ENCODE results near the gene IL20RA. TPM values are rescaled to one million over a fixed set of nuclear protein-coding genes. Genes with fewer than 3 reads are reported as not detected.

The IL20RA gene
- polyA plus RNA-seq, 3 donors from 2014 or later, result not detected

GRCh38 chr6:137031122-137031521 is 13.6 kb downstream of the IL20RA start:
- no peak overlapping the region for H3K27ac Mint-ChIP-seq
- H3K27me3 Mint-ChIP-seq (ENCODE audit: low read depth in 3 of 3), result peaks cover 35 to 50% (median 44%) of the 10 kb centered on the region in 3 donors
- peaks cover 0 to 10% (median 2%) of the 10 kb centered on the region in 6 donors for H3K9me3 Mint-ChIP-seq
- H3K4me3 Mint-ChIP-seq, result no peak overlapping the region
- DNase-seq, result no peak
- peaks cover 19 to 24% of the 10 kb centered on the region in 2 donors for H3K4me1 Mint-ChIP-seq
- H3K36me3 Mint-ChIP-seq, result peaks cover 0 to 4% (median 0%) of the 10 kb centered on the region in 3 donors

- H3K9me3 Mint-ChIP-seq, result peaks cover 0 to 9% (median 2%) of the 10 kb centered on the region in 6 donors
- H3K4me3 Mint-ChIP-seq, result no peak overlapping the region
- H3K27ac Mint-ChIP-seq, result no peak overlapping the region
- peaks cover 0 to 4% (median 0%) of the 10 kb centered on the region in 3 donors for H3K36me3 Mint-ChIP-seq
- H3K27me3 Mint-ChIP-seq (ENCODE audit: low read depth in 3 of 3), result peaks cover 33 to 50% (median 35%) of the 10 kb centered on the region in 3 donors
- H3K4me1 Mint-ChIP-seq, result peaks cover 14 to 20% of the 10 kb centered on the region in 2 donors
- DNase-seq, result no peak
These were observed 15.9 kb downstream of the IL20RA start for GRCh38 chr6:137028912-137029311.

- Mint-ChIP-seq H3K27ac (no peak overlapping the region), H3K4me3 (no peak overlapping the region), H3K9me3 (peaks cover 0 to 6% (median under 1%) of the 10 kb centered on the region in 6 donors), H3K27me3 (ENCODE audit: low read depth in 3 of 3) (peaks cover 19 to 40% (median 19%) of the 10 kb centered on the region in 3 donors), H3K4me1 (no peaks in the 10 kb centered on the region), H3K36me3 (no peaks in the 10 kb centered on the region)
- no peak for DNase-seq
These were observed 18.7 kb downstream of the IL20RA start for GRCh38 chr6:137025786-137026730.

GRCh38 chr6:137024237-137024990 is 20.4 kb downstream of the IL20RA start:
- Mint-ChIP-seq H3K9me3 (peaks cover 0 to 10% (median 3%) of the 10 kb centered on the region in 6 donors), H3K36me3 (no peaks in the 10 kb centered on the region), H3K27ac (no peak overlapping the region), H3K4me1 (no peaks in the 10 kb centered on the region), H3K4me3 (no peak overlapping the region), H3K27me3 (ENCODE audit: low read depth in 3 of 3) (peaks cover 14 to 43% (median 21%) of the 10 kb centered on the region in 3 donors)
- no peak for DNase-seq

- no peak for DNase-seq
- H3K4me3 Mint-ChIP-seq, result no peak overlapping the region
- H3K36me3 Mint-ChIP-seq, result no peaks in the 10 kb centered on the region
- no peak overlapping the region for H3K27ac Mint-ChIP-seq
- no peaks in the 10 kb centered on the region for H3K4me1 Mint-ChIP-seq
- peaks cover 0 to 10% (median 4%) of the 10 kb centered on the region in 6 donors for H3K9me3 Mint-ChIP-seq
- H3K27me3 Mint-ChIP-seq (ENCODE audit: low read depth in 3 of 3), result peaks cover 16 to 49% (median 16%) of the 10 kb centered on the region in 3 donors
These were observed 24.0 kb downstream of the IL20RA start for GRCh38 chr6:137020776-137021175.

- Mint-ChIP-seq H3K4me3 (no peak overlapping the region), H3K27ac (no peak overlapping the region), H3K9me3 (peaks cover 0 to 10% (median 4%) of the 10 kb centered on the region in 6 donors), H3K4me1 (no peaks in the 10 kb centered on the region), H3K36me3 (no peaks in the 10 kb centered on the region), H3K27me3 (ENCODE audit: low read depth in 3 of 3) (peaks cover 16 to 49% (median 20%) of the 10 kb centered on the region in 3 donors)
- no peak for DNase-seq
These were observed 25.1 kb downstream of the IL20RA start for GRCh38 chr6:137019476-137020272.

GRCh38 chr6:137017081-137017480 is 27.7 kb downstream of the IL20RA start:
- peaks cover 22 to 48% (median 28%) of the 10 kb centered on the region in 3 donors for H3K27me3 Mint-ChIP-seq (ENCODE audit: low read depth in 3 of 3)
- DNase-seq, result no peak
- H3K4me1 Mint-ChIP-seq, result no peaks in the 10 kb centered on the region
- H3K36me3 Mint-ChIP-seq, result no peaks in the 10 kb centered on the region
- no peak overlapping the region for H3K4me3 Mint-ChIP-seq
- H3K9me3 Mint-ChIP-seq, result peaks cover 0 to 10% (median 4%) of the 10 kb centered on the region in 6 donors
- no peak overlapping the region for H3K27ac Mint-ChIP-seq

GRCh38 chr6:137016356-137016755 is 28.4 kb downstream of the IL20RA start:
- H3K9me3 Mint-ChIP-seq, result peaks cover 0 to 10% (median 5%) of the 10 kb centered on the region in 6 donors
- no peaks in the 10 kb centered on the region for H3K36me3 Mint-ChIP-seq
- no peak overlapping the region for H3K27ac Mint-ChIP-seq
- DNase-seq, result no peak
- H3K4me3 Mint-ChIP-seq, result no peak overlapping the region
- H3K4me1 Mint-ChIP-seq, result no peaks in the 10 kb centered on the region
- peaks cover 24 to 50% (median 31%) of the 10 kb centered on the region in 3 donors for H3K27me3 Mint-ChIP-seq (ENCODE audit: low read depth in 3 of 3)

GRCh38 chr6:137015943-137016342 is 28.8 kb downstream of the IL20RA start:
- H3K9me3 Mint-ChIP-seq, result peaks cover 0 to 10% (median 5%) of the 10 kb centered on the region in 6 donors
- H3K27me3 Mint-ChIP-seq (ENCODE audit: low read depth in 3 of 3), result peaks cover 24 to 48% (median 31%) of the 10 kb centered on the region in 3 donors
- H3K4me1 Mint-ChIP-seq, result no peaks in the 10 kb centered on the region
- H3K4me3 Mint-ChIP-seq, result no peak overlapping the region
- H3K36me3 Mint-ChIP-seq, result no peaks in the 10 kb centered on the region
- no peak overlapping the region for H3K27ac Mint-ChIP-seq
- DNase-seq, result no peak

- Mint-ChIP-seq H3K4me3 (no peak overlapping the region), H3K9me3 (peaks cover 0 to 6% (median 0%) of the 10 kb centered on the region in 6 donors), H3K36me3 (no peaks in the 10 kb centered on the region), H3K27ac (no peak overlapping the region), H3K4me1 (no peaks in the 10 kb centered on the region), H3K27me3 (ENCODE audit: low read depth in 3 of 3) (peaks cover 24 to 43% (median 25%) of the 10 kb centered on the region in 3 donors)
- DNase-seq, result no peak
These were observed 30.8 kb downstream of the IL20RA start for GRCh38 chr6:137013738-137014602.

GRCh38 chr6:137013031-137013430 is 31.7 kb downstream of the IL20RA start:
- no peaks in the 10 kb centered on the region for H3K4me1 Mint-ChIP-seq
- H3K36me3 Mint-ChIP-seq, result no peaks in the 10 kb centered on the region
- peaks cover 24 to 43% (median 25%) of the 10 kb centered on the region in 3 donors for H3K27me3 Mint-ChIP-seq (ENCODE audit: low read depth in 3 of 3)
- peaks cover 0 to 3% (median 0%) of the 10 kb centered on the region in 6 donors for H3K9me3 Mint-ChIP-seq
- no peak overlapping the region for H3K27ac Mint-ChIP-seq
- DNase-seq, result no peak
- H3K4me3 Mint-ChIP-seq, result no peak overlapping the region

GRCh38 chr6:137011406-137011805 is 33.4 kb downstream of the IL20RA start:
- DNase-seq, result no peak
- Mint-ChIP-seq H3K27me3 (ENCODE audit: low read depth in 3 of 3) (peaks cover 19 to 40% (median 24%) of the 10 kb centered on the region in 3 donors), H3K9me3 (peaks cover 0 to 3% (median 0%) of the 10 kb centered on the region in 6 donors), H3K4me1 (no peaks in the 10 kb centered on the region), H3K36me3 (no peaks in the 10 kb centered on the region), H3K27ac (no peak overlapping the region), H3K4me3 (no peak overlapping the region)
